Tibial nerve (tissue), 4 donors: ENCODE results near the gene METTL13.

ENCODE experiments used
- EP300 ChIP-seq, 2 donors: sonication (generic); formaldehyde crosslinking; IDR thresholded peaks; one replicate each; pipeline ENCODE4 v1.6.1; 2017; ENCODE audit warnings: antibody characterized with exemption in 2 of 2, mild to moderate bottlenecking in 1 of 2
- POLR2A ChIP-seq, 2 donors: fragments of 450-650 bp; IDR thresholded peaks; one replicate each; pipeline ENCODE4 v1.6.1; 2017; ENCODE audit warnings: antibody characterized with exemption in 2 of 2, mild to moderate bottlenecking in 2 of 2, moderate library complexity in 2 of 2
- TF ChIP-seq, protein P1 (sequence below), 5 experiments: fragments of 200-600 bp in 3 of 5; fragments of 450-650 bp in 2 of 5; sonication (generic) in 3 of 5; IDR thresholded peaks; one replicate each; pipeline ENCODE4 v1.5.1; 2016 to 2019; ENCODE audit warnings: antibody characterized with exemption in 5 of 5, mild to moderate bottlenecking in 3 of 5, moderate library complexity in 2 of 5

DNA sequence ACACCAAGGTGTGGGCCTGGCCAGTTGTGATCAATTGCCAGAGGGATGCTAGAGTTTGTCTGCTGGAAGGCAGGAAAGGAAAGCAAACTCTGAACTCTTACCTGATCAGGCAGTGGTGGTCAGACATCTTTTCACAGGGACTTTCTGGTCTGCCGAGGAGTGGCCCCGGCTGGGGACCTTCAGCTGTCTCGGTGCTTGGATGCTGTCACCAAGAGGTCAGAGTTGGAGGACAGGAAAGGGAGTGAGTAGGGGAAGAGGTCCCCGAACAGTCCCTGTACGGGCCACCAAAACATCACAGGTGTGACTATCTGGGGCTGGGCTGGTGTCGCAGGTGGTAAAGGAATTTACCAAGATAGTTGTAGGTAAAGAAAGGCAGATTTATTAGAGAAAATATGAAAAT is 17.7 kb upstream of the METTL13 start:
- TF ChIP-seq POLR2A (IDR thresholded peaks at IDR 0.05) (no peak), EP300 (IDR thresholded peaks at IDR 0.05) (no peak)
- TF ChIP-seq, protein P1, sequence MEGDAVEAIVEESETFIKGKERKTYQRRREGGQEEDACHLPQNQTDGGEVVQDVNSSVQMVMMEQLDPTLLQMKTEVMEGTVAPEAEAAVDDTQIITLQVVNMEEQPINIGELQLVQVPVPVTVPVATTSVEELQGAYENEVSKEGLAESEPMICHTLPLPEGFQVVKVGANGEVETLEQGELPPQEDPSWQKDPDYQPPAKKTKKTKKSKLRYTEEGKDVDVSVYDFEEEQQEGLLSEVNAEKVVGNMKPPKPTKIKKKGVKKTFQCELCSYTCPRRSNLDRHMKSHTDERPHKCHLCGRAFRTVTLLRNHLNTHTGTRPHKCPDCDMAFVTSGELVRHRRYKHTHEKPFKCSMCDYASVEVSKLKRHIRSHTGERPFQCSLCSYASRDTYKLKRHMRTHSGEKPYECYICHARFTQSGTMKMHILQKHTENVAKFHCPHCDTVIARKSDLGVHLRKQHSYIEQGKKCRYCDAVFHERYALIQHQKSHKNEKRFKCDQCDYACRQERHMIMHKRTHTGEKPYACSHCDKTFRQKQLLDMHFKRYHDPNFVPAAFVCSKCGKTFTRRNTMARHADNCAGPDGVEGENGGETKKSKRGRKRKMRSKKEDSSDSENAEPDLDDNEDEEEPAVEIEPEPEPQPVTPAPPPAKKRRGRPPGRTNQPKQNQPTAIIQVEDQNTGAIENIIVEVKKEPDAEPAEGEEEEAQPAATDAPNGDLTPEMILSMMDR (IDR thresholded peaks at IDR 0.05) = no peak
